Smooth muscle cell (in vitro differentiated cells): Measurements from ENCODE around the gene TTC7B. TPM values are rescaled to one million over a fixed set of nuclear protein-coding genes. Genes with fewer than 3 reads are reported as not detected.
A peak's percentile ranks its signal among the peaks of the same experiment; 100 is the strongest.

Experiments used
- DNase-seq: peaks from one replicate; lab custom pipeline; 2025; ENCODE audit not compliant: unreplicated experiment; lab: John Stamatoyannopoulos, UW
- H2AFZ ChIP-seq: fragments of 200-600 bp; sonication (generic); 2 replicates; pipeline ENCODE4 v1.6.0; 2016; ENCODE audit warnings: antibody characterized with exemption, low read depth, mild to moderate bottlenecking
- H3F3A ChIP-seq: fragments of 200-600 bp; sonication (generic); 2 replicates; pipeline ENCODE4 v1.6.0; 2017; ENCODE audit warnings: antibody characterized with exemption, low read depth
- H3K27ac ChIP-seq: fragments of 200-600 bp; sonication (generic); 2 replicates; pipeline ENCODE4 v1.5.1; 2016; ENCODE audit warnings: low read depth, mild to moderate bottlenecking
- H3K27me3 ChIP-seq: fragments of 200-600 bp; sonication (generic); 2 replicates; pipeline ENCODE4 v1.6.1; 2016; ENCODE audit warnings: low read depth, mild to moderate bottlenecking
- H3K36me3 ChIP-seq: fragments of 200-600 bp; sonication (generic); 2 replicates; pipeline ENCODE4 v1.5.1; 2016; ENCODE audit warnings: low read depth
- H3K4me1 ChIP-seq: fragments of 200-600 bp; sonication (generic); 2 replicates; pipeline ENCODE4 v1.5.1; 2016; ENCODE audit warnings: low read depth
- H3K4me2 ChIP-seq: fragments of 200-600 bp; sonication (generic); 2 replicates; pipeline ENCODE4 v1.6.0; 2016; ENCODE audit warnings: mild to moderate bottlenecking
- H3K4me3 ChIP-seq: fragments of 200-600 bp; sonication (generic); 2 replicates; pipeline ENCODE4 v1.5.1; 2016; ENCODE audit warnings: mild to moderate bottlenecking
- H3K79me2 ChIP-seq: fragments of 200-600 bp; sonication (generic); 2 replicates; pipeline ENCODE4 v1.6.0; 2016; ENCODE audit warnings: low read depth, mild to moderate bottlenecking
- H3K9ac ChIP-seq: fragments of 200-600 bp; sonication (generic); 2 replicates; pipeline ENCODE4 v1.6.0; 2016; ENCODE audit warnings: low read depth
- H3K9me3 ChIP-seq: fragments of 200-600 bp; sonication (generic); replicated peaks from 2 replicates; pipeline ENCODE4 v1.5.1; 2016; ENCODE audit warnings: low read depth
- H4K20me1 ChIP-seq: fragments of 200-600 bp; sonication (generic); 2 replicates; pipeline ENCODE4 v1.6.0; 2016; ENCODE audit warnings: low read depth
- WGBS: methylation state at CpG from one replicate; pipeline ENCODE4 v1.1.7; 2016; ENCODE audit warnings: low lambda C conversion rate; 5-methylcytosine and 5-hydroxymethylcytosine counted together
- polyA plus RNA-seq: library from polyadenylated mRNA; unstranded; fragments of >200 nt; fragmentation: Nextera tagmentation; extraction: Ambion mirVana; gene quantifications from 2 replicates; pipeline ENCODE4 v1.2.1, GENCODE V29; 2016
- total RNA-seq: library from RNA; depleted of rRNA; stranded (reverse); fragments of >200 nt; gene quantifications from 2 replicates; pipeline ENCODE4 v1.2.3, GENCODE V29; 2014
- TF ChIP-seq, protein P1 (sequence below): fragments of 200-600 bp; sonication (generic); IDR thresholded peaks from 2 replicates; pipeline ENCODE4 v1.5.1; 2017; ENCODE audit warnings: borderline replicate concordance, mild to moderate bottlenecking, antibody characterized with exemption; ENCODE audit not compliant: insufficient read depth, poor library complexity, severe bottlenecking

Gene TTC7B
- total and polyA plus RNA-seq, 2 experiments from 2014 or later = 22.1 to 54.1 TPM

DNA sequence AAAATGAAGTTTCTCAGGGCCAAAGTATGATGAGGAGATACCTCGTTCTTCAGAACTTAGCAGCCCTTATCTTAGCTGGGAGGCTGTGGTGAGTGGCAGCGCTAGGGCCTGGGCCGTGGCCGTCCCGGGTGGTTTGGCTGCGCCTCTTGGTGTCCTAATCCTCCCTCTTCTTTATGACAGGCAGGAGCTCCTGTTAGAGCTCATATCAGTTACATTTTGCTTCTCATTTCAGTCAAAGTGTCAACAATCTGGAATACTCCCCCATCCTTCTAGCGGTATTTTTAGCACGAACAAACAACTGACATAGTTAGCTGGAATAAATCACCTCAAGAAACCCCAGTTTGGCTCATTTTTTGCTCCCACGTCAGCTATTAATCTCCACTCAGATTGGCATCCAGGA is 188.8 kb downstream of the TTC7B start:
- no peaks in the 10 kb centered on the region for H3F3A ChIP-seq
- TF ChIP-seq, protein P1, sequence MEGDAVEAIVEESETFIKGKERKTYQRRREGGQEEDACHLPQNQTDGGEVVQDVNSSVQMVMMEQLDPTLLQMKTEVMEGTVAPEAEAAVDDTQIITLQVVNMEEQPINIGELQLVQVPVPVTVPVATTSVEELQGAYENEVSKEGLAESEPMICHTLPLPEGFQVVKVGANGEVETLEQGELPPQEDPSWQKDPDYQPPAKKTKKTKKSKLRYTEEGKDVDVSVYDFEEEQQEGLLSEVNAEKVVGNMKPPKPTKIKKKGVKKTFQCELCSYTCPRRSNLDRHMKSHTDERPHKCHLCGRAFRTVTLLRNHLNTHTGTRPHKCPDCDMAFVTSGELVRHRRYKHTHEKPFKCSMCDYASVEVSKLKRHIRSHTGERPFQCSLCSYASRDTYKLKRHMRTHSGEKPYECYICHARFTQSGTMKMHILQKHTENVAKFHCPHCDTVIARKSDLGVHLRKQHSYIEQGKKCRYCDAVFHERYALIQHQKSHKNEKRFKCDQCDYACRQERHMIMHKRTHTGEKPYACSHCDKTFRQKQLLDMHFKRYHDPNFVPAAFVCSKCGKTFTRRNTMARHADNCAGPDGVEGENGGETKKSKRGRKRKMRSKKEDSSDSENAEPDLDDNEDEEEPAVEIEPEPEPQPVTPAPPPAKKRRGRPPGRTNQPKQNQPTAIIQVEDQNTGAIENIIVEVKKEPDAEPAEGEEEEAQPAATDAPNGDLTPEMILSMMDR = no peak
- H3K4me2 ChIP-seq = no peak overlapping the region
- peaks cover 14% of the 10 kb centered on the region for H3K4me1 ChIP-seq
- no peaks in the 10 kb centered on the region for H3K9me3 ChIP-seq
- no peaks in the 10 kb centered on the region for H3K36me3 ChIP-seq
- no peak for DNase-seq
- no peak overlapping the region for H3K27ac ChIP-seq
- no peaks in the 10 kb centered on the region for H3K27me3 ChIP-seq
- no peak overlapping the region for H3K4me3 ChIP-seq
- H2AFZ ChIP-seq = no peak overlapping the region
- WGBS = 81% methylated on average over 9 of the region's 9 CpGs
- no peaks in the 10 kb centered on the region for H3K79me2 ChIP-seq
- H3K9ac ChIP-seq = no peak overlapping the region
- H4K20me1 ChIP-seq = no peaks in the 10 kb centered on the region

DNA sequence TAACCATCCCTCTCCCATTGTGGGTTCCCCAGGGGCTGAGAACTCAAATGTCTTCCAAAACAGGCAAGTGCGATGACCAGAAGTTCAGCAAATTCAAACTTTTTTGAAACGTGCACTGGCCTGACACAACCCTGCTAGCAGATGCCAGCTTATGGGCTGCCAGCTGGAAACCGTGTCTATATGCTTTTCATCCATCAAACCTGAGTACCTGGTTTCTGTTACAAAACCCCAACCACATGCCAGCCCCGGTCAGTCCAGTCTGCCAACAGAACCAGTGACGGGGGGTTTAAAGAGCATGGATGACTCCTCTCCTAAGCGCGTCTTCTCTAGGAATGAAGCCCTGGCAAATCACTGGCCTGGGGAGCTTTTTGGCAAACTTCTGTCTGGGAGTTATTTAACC is 189.7 kb downstream of the TTC7B start:
- no peak for DNase-seq
- Histone ChIP-seq H2AFZ (no peak overlapping the region), H3K4me3 (no peak overlapping the region), H4K20me1 (no peaks in the 10 kb centered on the region), H3K79me2 (no peaks in the 10 kb centered on the region), H3K4me2 (no peak overlapping the region), H3K9me3 (no peaks in the 10 kb centered on the region), H3K4me1 (peaks cover 11% of the 10 kb centered on the region), H3K27me3 (no peaks in the 10 kb centered on the region), H3K27ac (no peak overlapping the region), H3K9ac (no peak overlapping the region), H3K36me3 (no peaks in the 10 kb centered on the region), H3F3A (no peaks in the 10 kb centered on the region)
- WGBS = 96% methylated on average over 7 of the region's 7 CpGs
- TF ChIP-seq, protein P1 = no peak

DNA sequence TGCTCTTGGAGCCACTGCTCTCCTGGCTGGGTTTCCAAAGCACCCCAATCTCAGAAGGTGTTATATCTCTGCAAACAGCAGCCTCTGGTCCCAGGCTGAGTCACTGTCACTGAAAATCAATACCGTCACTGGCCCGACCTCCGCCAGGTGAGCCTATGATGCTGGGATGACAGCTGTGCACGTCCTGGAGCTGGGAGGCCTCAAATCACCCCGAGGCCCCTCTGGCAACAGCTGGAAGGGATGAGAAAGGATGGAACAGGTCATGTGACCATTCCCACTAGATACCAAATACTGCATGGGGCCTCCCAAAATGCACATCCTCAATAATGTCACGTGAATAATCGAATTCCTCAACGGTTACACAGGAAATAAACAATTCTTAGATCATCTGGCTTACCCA is 190.8 kb downstream of the TTC7B start:
- WGBS = 94% methylated on average over 8 of the region's 8 CpGs
- DNase-seq = no peak
- Histone ChIP-seq H3K79me2 (no peaks in the 10 kb centered on the region), H3F3A (no peaks in the 10 kb centered on the region), H3K4me1 (peaks cover 11% of the 10 kb centered on the region), H3K9ac (no peak overlapping the region), H2AFZ (no peak overlapping the region), H3K36me3 (no peaks in the 10 kb centered on the region), H3K27me3 (no peaks in the 10 kb centered on the region), H4K20me1 (no peaks in the 10 kb centered on the region), H3K4me2 (no peak overlapping the region), H3K27ac (no peak overlapping the region), H3K9me3 (no peaks in the 10 kb centered on the region), H3K4me3 (no peak overlapping the region)
- TF ChIP-seq, protein P1 = no peak

DNA sequence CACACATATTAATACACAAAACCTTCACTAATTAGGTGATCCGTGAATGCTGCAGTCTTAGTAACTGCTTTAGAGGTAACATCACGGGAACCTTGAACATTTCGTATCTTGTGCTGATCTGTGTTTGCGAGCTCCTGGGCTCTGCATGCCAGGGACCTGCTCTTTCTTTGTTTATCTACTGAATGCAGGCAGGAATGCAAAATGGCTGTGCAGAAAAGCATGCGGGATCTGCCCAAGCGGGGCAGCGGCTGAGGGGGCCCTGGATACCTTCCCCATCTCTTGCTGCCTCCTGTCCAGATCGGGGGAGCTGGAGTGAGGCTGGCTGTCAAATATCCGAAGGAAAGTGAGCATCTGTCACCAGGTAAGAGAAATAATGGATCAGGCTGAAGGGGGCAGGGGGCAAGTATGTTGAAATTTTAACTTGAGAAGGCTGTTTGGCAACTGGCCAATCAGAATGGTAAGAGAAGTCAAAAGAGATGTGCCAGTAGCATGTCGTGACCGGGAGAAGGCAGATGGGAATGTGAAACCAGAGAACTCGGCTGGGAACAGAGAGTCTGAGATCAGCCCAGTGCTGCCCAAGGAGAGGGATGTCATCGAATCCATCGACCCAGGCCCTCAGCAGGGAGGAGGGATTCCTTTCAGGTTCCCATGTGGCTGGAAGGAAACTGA is 191.4 kb downstream of the TTC7B start:
- Histone ChIP-seq H3K36me3 (no peaks in the 10 kb centered on the region), H3K4me2 (peak overlapping the region; percentile 35), H3K27ac (peak overlapping the region; percentile 44), H3K4me1 (peaks cover 11% of the 10 kb centered on the region), H2AFZ (no peak overlapping the region), H3K27me3 (no peaks in the 10 kb centered on the region), H3K9ac (no peak overlapping the region), H4K20me1 (no peaks in the 10 kb centered on the region), H3K9me3 (no peaks in the 10 kb centered on the region), H3K79me2 (no peaks in the 10 kb centered on the region), H3F3A (no peaks in the 10 kb centered on the region), H3K4me3 (no peak overlapping the region)
- DNase-seq = no peak
- TF ChIP-seq, protein P1 = no peak
- 77% methylated on average over 14 of the region's 14 CpGs for whole genome bisulfite sequencing
